H1 (cell line): ENCODE measurements around the gene ODF2L. TPM values are rescaled to one million over a fixed set of nuclear protein-coding genes. Genes with fewer than 3 reads are reported as not detected.
A peak's percentile ranks its signal among the peaks of the same experiment; 100 is the strongest.

Source experiments
- CTCF ChIA-PET: fragments of 300-600 bp; sonication (Branson Sonifier 250); formaldehyde crosslinking; loops from one replicate; lab custom pipeline; 2021; ENCODE audit not compliant: partially characterized antibody; lab: Charles Lee
- POLR2A ChIA-PET: fragments of 300-600 bp; sonication (Branson Sonifier 250); formaldehyde crosslinking; loops from one replicate; lab custom pipeline; 2021; ENCODE audit warnings: inconsistent platforms; ENCODE audit not compliant: partially characterized antibody; lab: Charles Lee
- DNase-seq, 2 experiments: peaks; one replicate each; pipeline versions ENCODE4 v3.0.0 to v3.0.0-alpha.2; 2010 to 2022; ENCODE audit warnings: low spot score in 2 of 2, low read depth in 1 of 2, mixed read lengths in 1 of 2
- FAIRE-seq: peaks from 2 replicates; lab custom pipeline; 2011; peaks lifted over from hg19 to GRCh38; lab: Jason Lieb, UNC
- H2AFZ ChIP-seq: 2 replicates; pipeline ENCODE4 v1.8.1; 2012; ENCODE audit warnings: low read length, inconsistent platforms
- H2AK5ac ChIP-seq: 2 replicates; pipeline ENCODE4 v1.6.1; 2013; ENCODE audit warnings: low read depth, low read length
- H2BK120ac ChIP-seq: replicated peaks from 2 replicates; pipeline ENCODE3; 2013; ENCODE audit warnings: low read depth, low read length, inconsistent platforms
- H2BK12ac ChIP-seq: 2 replicates; pipeline ENCODE4 v1.6.1; 2013; ENCODE audit warnings: low read depth, low read length
- H2BK15ac ChIP-seq: 2 replicates; pipeline ENCODE4 v1.6.1; 2013; ENCODE audit warnings: low read length
- H2BK20ac ChIP-seq: 2 replicates; pipeline ENCODE4 v1.6.1; 2013; ENCODE audit warnings: low read length
- H2BK5ac ChIP-seq: 2 replicates; pipeline ENCODE4 v1.6.1; 2013; ENCODE audit warnings: low read depth, low read length
- H3K14ac ChIP-seq: 2 replicates; pipeline ENCODE4 v1.6.1; 2013; ENCODE audit warnings: inconsistent platforms; ENCODE audit not compliant: insufficient read length
- H3K18ac ChIP-seq: 2 replicates; pipeline ENCODE4 v1.6.1; 2013; ENCODE audit warnings: low read length; ENCODE audit errors: extremely low read depth
- H3K23ac ChIP-seq: 2 replicates; pipeline ENCODE4 v1.6.1; 2013; ENCODE audit warnings: inconsistent platforms; ENCODE audit not compliant: insufficient read length
- H3K23me2 ChIP-seq: 2 replicates; pipeline ENCODE4 v1.6.1; 2013; ENCODE audit warnings: low read depth, low read length
- H3K27ac ChIP-seq: 2 replicates; pipeline ENCODE4 v1.6.1; 2011; ENCODE audit warnings: low read depth, low read length, inconsistent platforms
- H3K27me3 ChIP-seq, 4 experiments: replicated peaks in 1 of 4; 1 replicate in 1 of 4; 2 replicates in 3 of 4; pipeline versions ENCODE4 v1.6.1 to v1.8.1; 2011 to 2013; ENCODE audit warnings: low read length in 3 of 4, mild to moderate bottlenecking in 3 of 4, inconsistent platforms in 2 of 4, mixed read lengths in 2 of 4, moderate library complexity in 1 of 4; ENCODE audit not compliant: control insufficient read depth in 3 of 4, insufficient read depth in 3 of 4; ENCODE audit errors: extremely low read depth in 1 of 4
- H3K36me3 ChIP-seq, 4 experiments: 2 replicates each; pipeline versions ENCODE4 v1.6.1 to v1.8.1; 2011 to 2013; ENCODE audit warnings: mild to moderate bottlenecking in 4 of 4, low read length in 3 of 4, moderate library complexity in 2 of 4, control low read depth in 1 of 4, inconsistent platforms in 1 of 4; ENCODE audit not compliant: insufficient read depth in 4 of 4, control insufficient read depth in 2 of 4
- H3K4ac ChIP-seq: replicated peaks from 2 replicates; pipeline ENCODE3; 2013; ENCODE audit warnings: low read length, low read depth, mixed read lengths, inconsistent platforms; ENCODE audit not compliant: insufficient read length
- H3K4me1 ChIP-seq, 4 experiments: replicated peaks in 1 of 4; 1 replicate in 1 of 4; 2 replicates in 3 of 4; pipeline versions ENCODE4 v1.6.1 to v1.8.1; 2011 to 2013; ENCODE audit warnings: low read length in 3 of 4, inconsistent platforms in 2 of 4, mixed read lengths in 1 of 4; ENCODE audit not compliant: insufficient read depth in 4 of 4, control insufficient read depth in 3 of 4
- H3K4me2 ChIP-seq, 2 experiments: 2 replicates each; pipeline versions ENCODE4 v1.6.1 to v1.8.1; 2011 to 2013; ENCODE audit warnings: low read depth in 2 of 2, low read length in 2 of 2, control low read depth in 1 of 2, inconsistent platforms in 1 of 2, mild to moderate bottlenecking in 1 of 2; ENCODE audit not compliant: insufficient read depth in 1 of 2
- H3K4me3 ChIP-seq, 4 experiments: fragments of 200-600, 300-600 bp in 1 of 4; sonication (generic), shearing (Covaris generic), sonication (Bioruptor Twin) in 1 of 4; 2 replicates each; pipeline versions ENCODE4 v1.5.1 to v1.8.1; 2011 to 2016; ENCODE audit warnings: low read length in 4 of 4, low read depth in 3 of 4, control low read depth in 2 of 4, inconsistent platforms in 2 of 4, mild to moderate bottlenecking in 2 of 4, mixed read lengths in 1 of 4, moderate library complexity in 1 of 4; ENCODE audit not compliant: insufficient read depth in 2 of 4; ENCODE audit errors: extremely low read depth in 1 of 4
- H3K56ac ChIP-seq: replicated peaks from 2 replicates; pipeline ENCODE3; 2013; ENCODE audit warnings: low read depth, mild to moderate bottlenecking, mixed read lengths, low read length, inconsistent platforms; ENCODE audit not compliant: insufficient read length
- H3K79me1 ChIP-seq: 2 replicates; pipeline ENCODE4 v1.6.1; 2013; ENCODE audit warnings: low read depth, low read length, control low read depth
- H3K79me2 ChIP-seq, 2 experiments: 2 replicates each; pipeline versions ENCODE4 v1.6.1 to v1.8.1; 2012 to 2013; ENCODE audit warnings: low read length in 2 of 2, mild to moderate bottlenecking in 2 of 2, inconsistent platforms in 1 of 2; ENCODE audit not compliant: insufficient read depth in 2 of 2, control insufficient read depth in 1 of 2
- H3K9ac ChIP-seq, 4 experiments: replicated peaks in 1 of 4; 1 replicate in 1 of 4; 2 replicates in 3 of 4; pipeline versions ENCODE4 v1.6.1 to v1.8.1; 2011 to 2013; ENCODE audit warnings: low read depth in 3 of 4, low read length in 3 of 4, control low read depth in 2 of 4, mild to moderate bottlenecking in 2 of 4, moderate library complexity in 2 of 4, inconsistent platforms in 1 of 4; ENCODE audit errors: extremely low read depth in 1 of 4
- H3K9me3 ChIP-seq, 2 experiments: 2 replicates each; pipeline versions ENCODE4 v1.6.1 to v1.8.1; 2012 to 2013; ENCODE audit warnings: mild to moderate bottlenecking in 2 of 2, moderate library complexity in 2 of 2, control low read depth in 1 of 2, inconsistent platforms in 1 of 2, low read depth in 1 of 2, low read length in 1 of 2, mixed read lengths in 1 of 2; ENCODE audit not compliant: insufficient read depth in 2 of 2
- H4K20me1 ChIP-seq, 2 experiments: replicated peaks in 1 of 2; 2 replicates each; pipeline versions ENCODE3 to v1.8.1; 2011 to 2013; ENCODE audit warnings: inconsistent platforms in 2 of 2, low read length in 2 of 2, mild to moderate bottlenecking in 1 of 2; ENCODE audit not compliant: insufficient read depth in 2 of 2, control insufficient read depth in 1 of 2
- H4K5ac ChIP-seq: 2 replicates; pipeline ENCODE4 v1.6.1; 2013; ENCODE audit warnings: low read length, low read depth, mixed read lengths, inconsistent platforms; ENCODE audit not compliant: insufficient read length
- H4K8ac ChIP-seq: 2 replicates; pipeline ENCODE4 v1.8.0; 2013; ENCODE audit warnings: mild to moderate bottlenecking, moderate library complexity, low read length, inconsistent platforms; ENCODE audit not compliant: insufficient read depth; ENCODE audit errors: extremely low read depth
- H4K91ac ChIP-seq: replicated peaks from 2 replicates; pipeline ENCODE3; 2013; ENCODE audit warnings: low read length, mixed read lengths, inconsistent platforms; ENCODE audit not compliant: insufficient read length
- ATF3 ChIP-seq: IDR thresholded peaks from 2 replicates; pipeline ENCODE4 v1.6.1; 2011; ENCODE audit warnings: low read depth, mild to moderate bottlenecking, low read length; ENCODE audit not compliant: insufficient read depth
- CHD2 ChIP-seq: IDR thresholded peaks from 2 replicates; pipeline ENCODE4 v1.6.1; 2012; ENCODE audit warnings: low read length, improper control_type of control experiment
- FOSL1 ChIP-seq: IDR thresholded peaks from 2 replicates; pipeline ENCODE4 v1.6.1; 2011; ENCODE audit warnings: mild to moderate bottlenecking, low read depth, low read length, moderate library complexity; ENCODE audit not compliant: insufficient read depth
- GABPA ChIP-seq: IDR thresholded peaks from 2 replicates; pipeline ENCODE4 v1.6.1; 2011; ENCODE audit warnings: mild to moderate bottlenecking, low read length, moderate library complexity, borderline replicate concordance; ENCODE audit not compliant: insufficient read depth
- USF2 ChIP-seq: IDR thresholded peaks from 2 replicates; pipeline ENCODE4 v1.6.1; 2011; ENCODE audit warnings: low read length, improper control_type of control experiment
- WGBS, 2 experiments: shearing (Covaris generic) in 1 of 2; methylation state at CpG; one replicate each; pipeline versions ENCODE4 v1.1.6 to v1.1.7; 2013 to 2015; ENCODE audit warnings: low lambda C conversion rate in 2 of 2, mixed read lengths in 2 of 2, inconsistent platforms in 1 of 2, low coverage in 1 of 2, missing lambda C conversion rate in 1 of 2; ENCODE audit not compliant: insufficient replicate concordance in 2 of 2, insufficient coverage in 1 of 2, insufficient read length in 1 of 2; ENCODE audit errors: extremely low coverage in 1 of 2, missing lambda C conversion rate in 1 of 2; 5-methylcytosine and 5-hydroxymethylcytosine counted together
- polyA plus RNA-seq, 7 experiments: library from polyadenylated mRNA; depleted of rRNA in 3 of 7; stranded (reverse) in 5 of 7; unstranded in 2 of 7; fragments of >200 nt in 5 of 7; fragments of 200-250 nt in 2 of 7; gene quantifications; 1 replicate in 5 of 7; 2 replicates in 1 of 7; 4 replicates in 1 of 7; pipeline versions ENCODE4 v1.2.1 to v1.2.3, GENCODE V29; 2011 to 2013; ENCODE audit warnings: missing spikeins in 2 of 7, mixed read lengths in 2 of 7
- total RNA-seq: library from RNA; stranded (reverse); fragmentation: NEBNext Ultra II Directional; extraction: Animal tissue kit (Norgen Biotek cat#: 25700); gene quantifications from 2 replicates; pipeline ENCODE4 v1.2.1, GENCODE V29; 2021

Gene ODF2L
- total and polyA plus RNA-seq, 2 of the 8 experiments (the other 6 are each of a cell fraction or from before 2014, with no cell fraction given): 3.2 to 27.1 TPM

- no peak for FAIRE-seq
Observed at GRCh38 chr1:86305731-86306130, 90.4 kb downstream of the ODF2L start.

More at GRCh38 chr1:86305731-86306130, 90.4 kb downstream of the ODF2L start:
- 94% methylated on average over 3 of the region's 3 CpGs; no CpG with 5 or more reads in 1 of the 2 experiments for WGBS, 2 experiments
- H3K23ac ChIP-seq: no peak overlapping the region
- H2BK20ac ChIP-seq: no peak overlapping the region
- no peak overlapping the region for H3K18ac ChIP-seq
- H3K4me2 ChIP-seq: no peak overlapping the region
- CTCF ChIA-PET: no interaction called here
- H3K14ac ChIP-seq: no peak overlapping the region
- POLR2A ChIA-PET: no interaction called here
- no peaks in the 10 kb centered on the region for H3K36me3 ChIP-seq
- TF ChIP-seq USF2 (no peak), CHD2 (no peak), FOSL1 (no peak), ATF3 (no peak), GABPA (no peak)
- H3K23me2 ChIP-seq: no peaks in the 10 kb centered on the region
- no peaks in the 10 kb centered on the region for H3K9me3 ChIP-seq
- H3K79me1 ChIP-seq: no peaks in the 10 kb centered on the region
- H3K4me3 ChIP-seq: no peak overlapping the region
- H4K8ac ChIP-seq: no peak overlapping the region
- no peaks in the 10 kb centered on the region for H3K4me1 ChIP-seq
- H2BK12ac ChIP-seq: no peak overlapping the region
- no peaks in the 10 kb centered on the region for H4K20me1 ChIP-seq
- H2AK5ac ChIP-seq: no peak overlapping the region
- no peak overlapping the region for H3K27ac ChIP-seq
- no peak overlapping the region for H2BK5ac ChIP-seq
- H2BK120ac ChIP-seq: no peak overlapping the region
- H3K27me3 ChIP-seq: no peaks in the 10 kb centered on the region
- no peak overlapping the region for H3K9ac ChIP-seq
- no peak overlapping the region for H4K5ac ChIP-seq
- no peak overlapping the region for H3K4ac ChIP-seq
- H2AFZ ChIP-seq: no peak overlapping the region
- no peak overlapping the region for H2BK15ac ChIP-seq
- no peak overlapping the region for H3K56ac ChIP-seq
- H4K91ac ChIP-seq: peak overlapping the region; percentile 54
- no peak for DNase-seq
- no peaks in the 10 kb centered on the region for H3K79me2 ChIP-seq
